Iris pigment epithelial cell (primary cell): ENCODE results near the gene ZHX3.
"Not testable (repeated sequence)": the region's sequence is repeated elsewhere in the genome, so short reads cannot be mapped to it uniquely, and the experiment has no call there.

Experiments
- DNase-seq: peaks from one replicate; pipeline ENCODE4 v3.0.0-alpha.2; 2011; ENCODE audit warnings: low read depth

The ZHX3 gene

DNA sequence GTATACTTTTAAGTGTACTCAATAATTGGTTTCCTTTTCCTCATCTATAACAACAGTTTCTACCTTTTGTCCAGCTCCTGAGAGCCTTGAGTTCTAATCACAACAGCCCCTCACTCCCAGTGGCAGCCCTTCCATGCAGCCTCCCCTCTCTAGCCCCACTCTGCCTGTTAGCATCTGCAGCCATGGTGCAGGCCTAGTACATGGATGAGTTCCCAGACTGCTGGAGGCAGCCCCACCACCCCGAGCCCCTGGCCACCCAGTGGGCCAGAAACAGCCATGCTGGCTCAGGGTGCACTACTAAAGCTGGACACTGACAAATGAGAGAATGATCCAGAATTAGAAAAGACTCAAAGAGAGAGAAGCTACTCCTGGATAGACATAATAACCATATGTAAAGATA, 13.4 kb upstream of the ZHX3 start:
- no peak for DNase-seq

GRCh38 chr20:41330343-41330720, 12.8 kb upstream of the ZHX3 start:
- DNase-seq: peak; percentile 86

DNA sequence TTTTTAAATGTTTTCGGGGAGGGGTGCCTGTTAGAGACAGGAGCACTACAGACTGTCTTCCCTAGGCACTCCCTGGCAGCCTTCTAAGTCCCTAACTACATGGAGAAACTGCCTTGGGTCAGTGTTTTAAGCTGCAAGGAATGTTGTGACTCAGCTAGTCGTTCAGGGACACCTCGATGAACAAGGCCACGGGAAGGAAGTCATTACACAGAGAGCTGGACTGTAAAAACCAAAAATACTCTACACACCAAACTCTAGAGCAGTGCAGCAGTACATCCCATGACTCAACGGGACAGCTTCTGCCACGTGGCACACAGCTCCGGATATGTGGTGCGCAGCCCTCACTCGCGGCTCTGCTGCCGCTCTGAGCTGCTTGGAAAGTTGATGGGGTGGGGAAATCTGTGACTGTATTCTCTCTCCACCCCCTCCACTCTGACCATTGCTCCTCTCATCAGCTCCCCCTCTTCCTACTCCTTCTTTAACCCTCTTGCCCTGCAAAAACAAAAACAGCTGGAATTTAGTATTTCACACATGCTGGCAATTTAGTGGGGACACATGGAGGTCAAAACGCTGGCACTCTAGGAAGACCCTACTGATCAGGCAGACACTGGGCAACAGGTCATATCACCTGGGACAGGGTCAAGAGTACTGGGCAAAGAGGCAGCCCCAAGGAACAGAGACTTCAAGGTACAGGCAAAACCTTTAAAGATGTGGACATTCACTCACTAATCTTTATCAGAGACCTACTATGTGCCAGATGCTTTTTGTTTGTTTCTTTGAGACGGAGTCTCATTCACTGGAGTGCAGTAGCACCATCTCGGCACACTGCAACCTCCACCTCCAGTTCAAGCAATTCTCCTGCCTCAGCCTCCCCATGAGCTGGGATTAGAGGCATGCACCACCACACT, 12.2 kb upstream of the ZHX3 start:
- peak; percentile 98 for DNase-seq

- no peak for DNase-seq
Observed at GRCh38 chr20:41327178-41327577, 9.6 kb upstream of the ZHX3 start.

DNA sequence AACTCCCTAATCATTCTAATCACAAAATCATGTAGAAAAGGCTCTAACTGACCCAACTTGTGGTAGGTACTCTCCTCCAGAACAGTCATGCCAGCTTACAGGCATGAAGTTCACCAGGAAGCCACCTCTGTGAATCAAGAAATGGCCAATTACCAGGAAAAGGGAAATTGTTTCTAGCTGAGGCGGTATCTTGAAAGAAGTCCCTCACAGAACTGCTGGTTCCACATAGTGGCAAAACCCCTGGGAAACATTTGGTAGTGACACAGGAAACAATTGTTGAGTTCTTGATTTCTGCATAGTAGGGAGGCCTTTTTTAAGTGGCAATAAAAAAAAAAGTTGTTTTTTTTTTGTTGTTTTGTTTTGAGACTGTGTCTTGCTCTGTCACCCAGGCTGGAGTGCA, 3.4 kb upstream of the ZHX3 start:
- no peak for DNase-seq

DNA sequence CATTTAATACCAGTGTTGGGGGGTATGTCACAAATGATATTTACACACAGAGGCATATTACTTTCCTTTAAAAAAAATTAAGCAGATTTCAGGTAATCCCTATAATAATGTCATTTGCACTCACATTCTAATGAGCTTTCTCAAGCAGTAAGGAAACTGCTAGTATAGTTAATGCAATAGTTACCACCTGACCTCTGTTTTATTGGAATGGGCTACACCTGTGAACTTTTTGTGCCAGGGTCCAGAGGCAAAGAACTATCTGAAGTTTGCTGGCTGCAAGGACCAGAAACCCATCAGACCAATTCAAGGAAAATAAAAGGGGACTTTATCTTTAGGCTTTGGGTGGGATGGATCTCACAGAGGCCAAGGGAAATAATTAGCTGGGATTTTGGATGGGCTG, 2.9 kb upstream of the ZHX3 start:
- DNase-seq: no peak

GRCh38 chr20:41318271-41318649, 729 bp upstream of the ZHX3 start:
- no peak for DNase-seq

DNA sequence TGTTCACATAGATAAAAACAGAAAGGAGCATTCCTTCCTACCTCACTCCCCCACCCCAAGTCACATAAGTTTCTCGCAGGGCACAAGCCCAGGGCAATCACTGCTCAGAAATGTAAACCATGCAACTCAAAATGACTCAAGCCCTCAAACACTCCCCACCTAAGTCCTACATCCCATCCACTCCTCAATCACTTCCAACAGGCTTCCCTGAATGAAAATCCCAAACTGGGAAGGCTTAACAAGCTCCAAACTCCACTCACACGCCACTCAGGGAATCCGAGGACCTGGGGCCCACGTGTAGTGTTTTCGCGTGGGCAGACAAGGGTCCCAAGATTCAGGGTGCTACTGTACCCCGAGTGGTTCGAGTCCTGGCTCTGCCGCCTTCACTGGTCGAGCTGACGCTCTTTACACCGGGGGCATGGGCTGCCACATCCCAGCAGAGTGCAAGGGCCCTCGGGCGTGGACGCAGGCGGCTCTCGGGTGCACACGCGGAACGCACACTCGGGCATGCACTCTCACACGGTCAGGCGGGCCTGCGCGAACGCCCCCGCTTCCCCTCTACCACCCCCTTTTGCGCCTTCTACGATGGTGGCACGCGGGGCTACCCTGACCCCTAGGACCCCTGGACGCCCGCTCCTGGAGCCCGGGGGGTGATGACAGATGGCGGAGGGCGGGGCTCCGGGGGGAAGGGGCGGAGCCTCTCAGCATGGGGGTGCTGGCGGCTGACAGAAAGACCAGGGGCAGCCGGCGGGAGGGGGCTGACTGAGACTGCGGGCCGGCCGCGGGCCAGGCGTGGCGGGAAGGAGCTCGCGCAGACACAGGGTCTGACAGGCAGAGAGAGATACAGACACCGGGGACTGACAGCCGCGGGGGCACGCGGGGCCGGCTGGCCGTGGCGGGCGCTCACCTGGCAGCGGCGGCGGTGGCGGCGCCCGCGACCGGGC, 657 bp downstream of the ZHX3 start:
- DNase-seq: peak; percentile 92

GRCh38 chr20:41316051-41316450, 1.5 kb downstream of the ZHX3 start:
- no peak for DNase-seq

DNA sequence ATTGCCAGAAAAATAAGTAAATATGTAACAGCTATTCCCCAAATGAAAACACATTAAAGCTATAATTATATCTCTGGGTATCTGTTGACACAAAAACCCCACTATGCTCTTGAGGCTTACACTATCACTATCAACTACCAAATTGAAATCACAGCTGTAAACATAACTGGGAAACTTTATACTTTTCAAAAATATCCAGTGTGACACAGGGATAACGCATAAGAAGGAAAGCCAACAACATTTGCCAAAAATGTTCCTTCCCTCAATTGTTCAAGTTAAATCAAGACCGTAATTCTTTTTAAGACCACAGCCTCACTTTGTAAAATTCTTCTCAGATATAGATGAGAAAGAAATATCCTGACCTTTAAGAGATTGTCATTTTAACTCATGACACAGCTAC, 3.1 kb downstream of the ZHX3 start:
- no peak for DNase-seq

DNA sequence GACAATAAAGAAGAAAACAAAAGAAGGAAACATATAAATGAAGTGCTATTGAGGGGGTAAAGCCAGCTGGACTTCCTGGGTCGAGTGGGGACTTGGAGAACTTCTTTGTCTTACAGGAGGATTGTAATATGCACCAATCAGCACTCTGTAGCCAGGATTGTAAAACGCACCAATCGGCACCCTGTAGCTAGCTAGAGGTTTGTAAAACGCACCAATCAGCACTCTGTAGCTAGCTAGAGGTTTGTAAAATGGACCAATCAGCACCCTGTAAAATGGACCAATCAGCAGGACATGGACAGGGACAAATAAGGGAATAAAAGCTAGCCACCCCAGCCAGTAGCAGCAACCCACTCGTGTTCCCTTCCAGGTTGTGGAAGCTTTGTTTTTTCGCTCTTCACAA, 5.5 kb downstream of the ZHX3 start:
- not testable (repeated sequence) for DNase-seq

DNA sequence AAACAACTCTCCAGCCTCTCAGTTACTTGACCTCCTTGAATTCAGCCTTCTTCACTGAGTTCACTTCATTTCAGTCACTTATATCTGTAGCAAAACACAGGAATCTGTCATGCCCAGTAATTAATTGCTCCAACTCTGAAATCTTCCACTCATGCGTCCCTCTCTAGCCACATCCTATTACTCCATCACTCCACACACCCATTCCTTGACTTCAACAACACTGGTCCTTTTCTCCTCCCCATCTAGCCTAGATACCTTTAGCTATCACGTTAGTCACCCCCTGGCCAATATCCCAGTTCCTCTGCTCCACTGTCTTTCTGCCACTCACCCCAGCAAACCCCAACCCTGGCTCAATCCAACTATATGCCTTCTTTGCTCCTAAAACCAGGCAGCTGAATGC, 7.7 kb downstream of the ZHX3 start:
- DNase-seq: peak; percentile 85

GRCh38 chr20:41308726-41309413, 8.7 kb downstream of the ZHX3 start:
- DNase-seq: peak; percentile 87

GRCh38 chr20:41308290-41308711, 9.2 kb downstream of the ZHX3 start:
- DNase-seq: peak; percentile 92

DNA sequence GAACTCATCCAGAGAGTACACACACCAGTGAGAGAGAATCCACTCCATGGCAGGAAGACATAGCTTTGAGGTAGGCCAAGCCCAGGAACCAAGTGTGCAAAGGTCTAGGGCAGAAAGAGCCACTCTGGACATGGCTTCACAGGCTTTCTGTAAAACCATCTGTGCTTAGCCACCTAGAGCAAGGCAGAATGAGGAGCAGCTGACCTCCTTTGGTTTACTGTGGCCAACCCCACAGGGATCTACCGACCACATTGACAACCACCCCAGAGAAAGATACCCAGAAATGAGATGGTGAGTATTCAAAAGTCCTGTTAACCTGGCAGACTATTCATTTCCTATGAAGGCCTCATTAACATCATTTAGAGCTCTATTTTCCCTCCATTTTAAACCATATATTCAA, 10.5 kb downstream of the ZHX3 start:
- no peak for DNase-seq

DNA sequence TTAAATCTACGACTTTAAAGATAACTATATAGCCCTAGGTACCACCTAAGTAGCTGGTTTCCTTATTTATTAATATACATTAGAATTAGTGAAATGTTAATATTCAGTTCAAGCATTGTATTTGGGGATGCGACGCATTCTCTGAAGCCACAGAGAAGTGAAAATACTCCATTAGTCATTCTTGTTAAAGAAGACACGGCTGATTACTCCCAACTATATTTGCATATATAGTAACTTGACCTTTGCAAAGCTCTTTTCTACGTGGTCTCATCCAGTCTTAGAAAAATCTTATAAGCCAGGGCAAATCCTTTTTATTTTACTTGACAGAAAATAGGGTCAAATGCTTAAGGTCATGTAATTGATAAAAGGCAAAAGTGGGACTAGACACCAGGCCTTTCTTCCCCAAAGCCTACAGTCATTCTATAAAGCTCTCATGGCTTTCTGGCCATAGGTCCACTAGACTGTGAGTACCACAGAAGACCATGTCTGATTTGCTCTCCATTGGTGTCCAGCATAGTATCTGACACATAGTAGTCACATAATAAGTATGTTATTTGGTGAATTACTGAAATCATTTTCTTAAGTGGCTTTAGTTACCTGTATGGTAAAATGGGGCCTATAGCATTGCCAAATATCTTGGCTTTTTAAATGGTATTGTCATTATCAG, 11.3 kb downstream of the ZHX3 start:
- no peak for DNase-seq

- DNase-seq: no peak
Observed at GRCh38 chr20:41304424-41305079, 13.0 kb downstream of the ZHX3 start.

DNA sequence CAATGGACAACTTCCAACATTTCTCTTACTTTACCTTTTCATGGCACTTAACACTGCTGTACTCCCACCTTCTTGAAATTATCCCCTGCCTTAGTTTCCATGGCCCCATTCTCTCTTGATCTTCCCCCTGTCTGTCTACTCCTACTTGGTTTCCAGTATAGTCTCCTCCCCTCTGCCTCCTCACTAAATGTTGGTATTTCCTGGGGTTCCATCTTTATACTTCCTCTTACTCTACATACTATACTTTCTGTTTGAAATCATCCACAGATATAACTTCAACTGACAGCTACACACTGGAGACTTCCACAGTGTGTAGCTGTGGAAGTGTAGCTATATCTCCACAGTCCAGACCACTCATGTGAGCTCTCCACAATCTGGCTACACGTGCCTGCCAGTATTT, 13.5 kb downstream of the ZHX3 start:
- DNase-seq: no peak

DNA sequence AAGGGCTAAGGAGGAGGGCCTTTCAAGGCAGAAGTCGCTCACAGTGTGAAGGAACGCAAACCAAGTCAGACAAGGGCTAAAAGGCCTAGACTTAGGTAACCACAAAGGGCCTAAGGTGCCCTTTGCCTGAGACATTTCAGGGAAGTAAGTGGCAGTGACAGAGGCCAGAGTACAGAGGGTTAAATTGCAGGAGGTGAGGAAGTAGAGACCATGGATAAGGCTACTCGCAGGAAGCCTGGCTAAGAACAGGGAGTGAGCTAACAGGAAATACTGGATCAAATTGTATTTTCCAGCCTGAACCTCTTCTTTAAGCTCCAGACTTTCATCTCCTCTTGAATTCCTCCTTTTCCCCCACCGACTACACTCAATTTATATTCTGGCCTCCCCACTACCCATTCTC, 16.6 kb downstream of the ZHX3 start:
- no peak for DNase-seq

DNA sequence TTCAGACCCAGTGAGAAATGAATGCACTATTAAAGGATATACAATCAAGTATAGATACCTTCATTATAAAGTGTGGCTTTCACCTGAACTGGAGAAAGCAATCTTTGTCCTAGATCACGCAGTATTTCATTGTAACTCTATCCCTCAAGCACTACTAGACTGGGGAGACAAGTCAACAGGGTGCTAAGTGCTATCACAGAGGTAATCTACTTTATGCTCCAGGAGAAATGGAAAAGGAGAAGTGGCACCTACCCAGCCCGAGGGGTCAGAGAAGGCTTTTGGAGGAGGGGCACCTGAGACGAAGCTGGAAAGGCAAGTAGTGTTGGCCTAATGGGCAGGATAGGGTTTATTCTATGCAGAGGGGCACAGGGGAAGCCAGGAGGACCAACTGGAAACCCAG, 17.1 kb downstream of the ZHX3 start:
- no peak for DNase-seq

DNA sequence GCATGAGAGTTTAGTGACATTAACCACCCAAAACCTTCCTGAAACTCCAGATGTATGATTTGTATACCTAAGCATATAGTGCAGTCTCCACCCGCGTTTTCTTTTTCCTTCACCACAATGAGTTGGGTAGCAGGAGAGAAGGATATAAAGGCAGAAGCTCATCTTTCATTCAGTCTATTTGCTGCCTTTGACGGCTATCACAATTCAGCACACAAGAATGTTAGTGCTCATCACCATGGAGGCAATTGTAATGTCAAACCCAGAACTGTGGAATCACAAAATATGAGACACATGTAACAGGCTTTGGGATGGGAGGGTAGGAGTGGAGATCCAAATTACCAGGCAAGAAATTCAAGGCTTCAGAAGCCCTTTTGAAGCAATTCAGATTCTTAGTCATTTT, 17.6 kb downstream of the ZHX3 start:
- DNase-seq: peak; percentile 53
